TTC549 (cell line): ENCODE data around the gene RPL18A.
"Not testable (repeated sequence)": the region's sequence is repeated elsewhere in the genome, so short reads cannot be mapped to it uniquely, and the experiment has no call there.

ENCODE experiments used
- FAIRE-seq: peaks from 2 replicates; lab custom pipeline; 2012; peaks lifted over from hg19 to GRCh38; lab: Jason Lieb, UNC

The RPL18A gene

DNA sequence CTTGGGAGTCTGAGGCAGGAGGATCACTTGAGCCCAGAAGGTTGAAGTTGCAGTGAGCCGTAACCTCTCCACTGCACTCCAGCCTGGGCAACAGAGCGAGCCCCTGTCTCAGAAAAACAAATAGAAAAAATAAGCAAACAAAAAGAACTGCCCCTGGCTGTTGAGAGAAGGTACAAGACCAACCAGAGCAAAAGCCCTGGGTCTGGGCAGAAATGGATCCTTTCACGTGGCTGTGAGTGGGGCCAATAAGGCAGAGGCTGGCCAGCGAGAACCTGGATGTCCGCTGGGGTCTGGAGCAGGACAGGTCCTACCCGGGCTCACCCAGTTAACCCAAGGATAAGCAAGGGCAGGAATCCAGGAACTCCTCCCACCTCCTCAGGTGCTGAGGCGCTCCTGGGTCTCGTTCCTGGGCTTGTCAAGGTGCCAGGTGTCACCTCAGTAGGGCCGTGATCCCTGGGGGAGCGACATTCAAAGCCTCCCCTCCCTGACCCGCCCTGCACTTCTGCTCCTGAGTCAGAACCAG lies 7.3 kb downstream of the RPL18A start:
- FAIRE-seq = no peak

DNA sequence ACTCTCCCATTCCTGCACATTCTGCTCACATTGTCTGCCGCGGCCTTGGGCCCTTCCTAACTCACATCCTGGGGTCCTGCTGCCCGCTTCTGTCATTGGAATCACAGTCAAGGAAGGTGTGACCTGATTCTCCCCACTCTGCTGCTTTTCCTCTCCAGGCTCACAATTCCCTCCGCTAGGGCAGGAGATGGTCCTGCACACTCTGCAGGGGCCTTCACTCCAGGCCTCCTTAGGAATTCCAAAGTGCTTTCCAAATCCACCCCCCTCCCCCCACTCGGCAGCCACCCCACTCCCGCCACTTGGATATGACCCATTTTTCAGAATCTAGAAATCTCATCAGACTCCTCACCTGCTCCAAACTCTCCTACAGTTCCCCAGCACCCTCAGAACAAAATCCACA lies 9.0 kb downstream of the RPL18A start:
- FAIRE-seq = no peak

DNA sequence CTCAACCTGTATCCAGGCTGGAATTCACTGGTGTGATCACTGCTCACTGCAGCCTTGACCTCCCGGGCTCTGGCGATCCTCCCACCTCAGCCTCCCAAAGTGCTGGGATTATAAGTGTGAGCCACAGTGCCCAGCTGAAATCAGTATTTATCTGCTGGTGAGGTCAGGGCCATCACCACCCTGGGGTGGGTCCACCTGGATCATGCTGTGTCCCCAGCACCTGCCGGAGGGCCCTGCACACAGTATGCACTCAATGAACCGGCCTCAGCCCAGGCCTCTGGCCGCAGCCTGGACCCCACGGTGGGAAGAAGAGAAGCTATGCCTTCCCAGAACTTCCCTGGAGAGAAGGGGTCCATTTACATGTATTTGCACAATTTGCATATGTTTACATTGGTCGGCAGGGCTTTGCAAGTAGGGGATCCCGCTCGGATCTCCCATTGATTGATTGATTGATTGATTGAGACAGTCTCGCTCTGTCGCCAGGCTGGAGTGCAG lies 9.5 kb downstream of the RPL18A start:
- no peak for FAIRE-seq

DNA sequence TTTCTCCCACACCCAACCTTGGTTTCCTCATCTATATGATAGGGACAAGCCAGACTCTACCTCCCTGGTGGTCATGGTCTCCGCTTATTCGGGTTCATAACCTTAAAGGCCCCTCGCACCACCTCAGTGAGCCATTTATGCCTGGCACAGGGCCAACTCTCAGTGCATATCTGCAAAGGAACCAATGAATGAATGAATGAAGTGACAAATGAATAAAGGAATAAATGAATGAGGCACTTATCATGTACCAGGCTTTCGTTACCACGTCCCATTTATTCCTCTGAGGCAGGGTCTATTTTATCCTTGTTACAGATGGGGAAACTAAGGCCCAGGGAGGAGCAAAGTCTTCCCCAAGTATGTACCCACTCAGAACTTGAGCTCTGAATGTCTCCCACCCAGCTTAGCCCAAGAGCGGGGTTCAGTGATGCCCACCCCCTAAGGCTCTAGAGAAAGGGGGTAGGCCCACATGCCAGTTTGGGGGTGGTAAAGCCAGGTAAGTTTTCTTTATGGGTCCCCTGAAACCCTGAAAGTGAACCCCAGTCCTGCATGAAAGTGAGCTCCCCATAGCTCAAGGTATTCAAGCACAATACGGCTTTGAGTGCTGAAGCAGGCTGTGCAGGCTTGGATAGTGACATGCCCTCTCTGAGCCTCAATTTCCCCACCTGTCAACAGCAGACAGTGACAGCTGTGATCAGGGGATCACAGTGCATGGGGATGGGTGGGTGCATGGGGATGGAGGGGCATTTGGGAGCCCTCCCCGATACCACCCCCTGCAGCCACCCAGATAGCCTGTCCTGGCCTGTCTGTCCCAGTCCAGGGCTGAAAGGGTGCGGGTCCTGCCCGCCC lies 11.5 kb downstream of the RPL18A start:
- FAIRE-seq = no peak

DNA sequence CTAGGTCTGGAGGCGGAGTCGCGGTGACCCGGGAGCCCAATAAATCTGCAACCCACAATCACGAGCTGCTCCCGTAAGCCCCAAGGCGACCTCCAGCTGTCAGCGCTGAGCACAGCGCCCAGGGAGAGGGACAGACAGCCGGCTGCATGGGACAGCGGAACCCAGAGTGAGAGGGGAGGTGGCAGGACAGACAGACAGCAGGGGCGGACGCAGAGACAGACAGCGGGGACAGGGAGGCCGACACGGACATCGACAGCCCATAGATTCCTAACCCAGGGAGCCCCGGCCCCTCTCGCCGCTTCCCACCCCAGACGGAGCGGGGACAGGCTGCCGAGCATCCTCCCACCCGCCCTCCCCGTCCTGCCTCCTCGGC lies 12.2 kb downstream of the RPL18A start, which contains the start of gene SLC5A5:
SLC5A5 (plus strand) TSS at position 68 of the 373 bp plus-strand sequence. CDS start 375 bp downstream, outside the sequence.
- no peak for FAIRE-seq

DNA sequence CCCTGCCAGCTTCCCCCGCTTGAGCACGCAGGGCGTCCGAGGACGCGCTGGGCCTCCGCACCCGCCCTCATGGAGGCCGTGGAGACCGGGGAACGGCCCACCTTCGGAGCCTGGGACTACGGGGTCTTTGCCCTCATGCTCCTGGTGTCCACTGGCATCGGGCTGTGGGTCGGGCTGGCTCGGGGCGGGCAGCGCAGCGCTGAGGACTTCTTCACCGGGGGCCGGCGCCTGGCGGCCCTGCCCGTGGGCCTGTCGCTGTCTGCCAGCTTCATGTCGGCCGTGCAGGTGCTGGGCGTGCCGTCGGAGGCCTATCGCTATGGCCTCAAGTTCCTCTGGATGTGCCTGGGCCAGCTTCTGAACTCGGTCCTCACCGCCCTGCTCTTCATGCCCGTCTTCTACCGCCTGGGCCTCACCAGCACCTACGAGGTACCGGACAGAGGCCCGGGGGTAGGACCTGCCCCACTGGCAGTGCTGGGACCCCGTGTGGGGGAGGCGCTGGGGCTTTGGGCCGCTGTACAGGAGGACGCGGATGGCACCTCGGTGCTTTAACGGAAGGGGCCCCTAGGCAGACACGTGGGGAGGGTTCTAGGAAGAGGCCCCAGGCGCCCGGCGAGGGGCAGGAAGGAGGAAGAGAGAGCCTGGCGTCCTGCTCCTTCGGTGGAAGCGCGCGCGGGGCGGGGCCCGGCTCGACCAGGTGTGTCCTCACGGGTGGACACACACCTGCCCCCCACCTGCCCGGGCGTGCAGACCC lies 12.7 kb downstream of the RPL18A start:
- FAIRE-seq = no peak

DNA sequence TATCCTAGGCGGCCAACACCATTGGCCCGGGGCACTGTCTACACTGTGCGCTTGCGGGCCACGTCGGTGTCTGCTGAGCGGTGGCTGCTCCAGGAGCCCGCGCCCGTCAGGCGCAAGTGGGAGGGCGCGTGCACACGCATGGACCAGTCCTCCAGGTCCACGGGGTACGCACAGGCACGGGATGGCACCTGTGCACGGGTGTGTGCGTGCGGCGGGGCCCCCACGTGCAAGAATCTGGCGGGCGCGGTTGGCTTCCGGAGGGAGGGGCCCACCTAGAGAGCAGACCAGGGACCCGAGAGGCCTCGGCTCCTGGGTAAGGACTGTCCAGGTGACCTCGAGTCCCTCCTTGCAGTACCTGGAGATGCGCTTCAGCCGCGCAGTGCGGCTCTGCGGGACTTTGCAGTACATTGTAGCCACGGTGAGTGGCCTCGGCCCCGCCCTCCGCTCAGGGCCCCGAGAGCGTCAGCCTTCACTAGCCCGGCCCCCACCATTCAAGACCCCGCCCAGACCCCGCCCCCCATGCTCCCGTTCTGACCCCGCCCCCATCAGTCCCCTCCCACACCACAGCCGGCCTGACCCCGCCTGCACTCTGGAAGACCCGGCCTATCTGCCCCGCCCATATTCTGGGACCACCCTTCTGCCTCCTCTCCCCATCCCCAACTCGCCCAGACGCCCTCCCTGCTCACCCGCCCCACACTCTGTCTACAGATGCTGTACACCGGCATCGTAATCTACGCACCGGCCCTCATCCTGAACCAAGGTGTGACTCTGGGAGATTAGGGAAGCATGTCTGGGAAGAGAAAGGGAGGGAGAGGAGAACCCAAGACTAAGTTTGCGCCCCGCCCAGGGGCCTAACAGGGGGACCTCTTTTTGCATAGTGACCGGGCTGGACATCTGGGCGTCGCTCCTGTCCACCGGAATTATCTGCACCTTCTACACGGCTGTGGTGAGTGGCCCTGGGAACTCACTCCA lies 14.4 kb downstream of the RPL18A start:
- no peak for FAIRE-seq

DNA sequence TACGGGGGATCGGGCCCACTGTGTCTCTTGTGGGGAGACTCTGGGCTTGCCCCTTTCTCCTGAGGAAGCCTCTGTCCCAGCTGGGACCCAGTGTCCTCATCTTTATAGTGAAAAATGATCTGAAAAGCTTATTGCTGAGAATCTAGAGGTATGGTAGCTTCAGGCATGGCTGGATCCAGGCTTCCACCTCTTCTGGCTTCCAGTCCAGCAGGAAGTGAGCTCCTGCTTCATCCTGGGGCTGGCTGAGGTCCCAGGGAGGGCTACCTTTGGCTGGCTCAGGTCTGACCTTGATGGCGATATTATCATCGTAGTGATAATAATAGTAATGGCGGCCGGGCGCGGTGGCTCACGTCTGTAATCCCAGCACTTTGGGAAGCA lies 15.0 kb downstream of the RPL18A start:
- FAIRE-seq = no peak

DNA sequence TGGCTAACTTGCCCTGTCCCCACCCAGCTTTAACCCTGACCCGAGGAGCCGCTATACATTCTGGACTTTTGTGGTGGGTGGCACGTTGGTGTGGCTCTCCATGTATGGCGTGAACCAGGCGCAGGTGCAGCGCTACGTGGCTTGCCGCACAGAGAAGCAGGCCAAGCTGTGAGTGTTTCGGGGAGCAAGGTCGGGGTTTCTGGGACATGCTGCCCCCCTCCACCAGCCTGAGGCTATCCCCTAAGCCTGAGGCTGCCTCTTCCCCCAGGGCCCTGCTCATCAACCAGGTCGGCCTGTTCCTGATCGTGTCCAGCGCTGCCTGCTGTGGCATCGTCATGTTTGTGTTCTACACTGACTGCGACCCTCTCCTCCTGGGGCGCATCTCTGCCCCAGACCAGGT lies 18.0 kb downstream of the RPL18A start:
- no peak for FAIRE-seq

DNA sequence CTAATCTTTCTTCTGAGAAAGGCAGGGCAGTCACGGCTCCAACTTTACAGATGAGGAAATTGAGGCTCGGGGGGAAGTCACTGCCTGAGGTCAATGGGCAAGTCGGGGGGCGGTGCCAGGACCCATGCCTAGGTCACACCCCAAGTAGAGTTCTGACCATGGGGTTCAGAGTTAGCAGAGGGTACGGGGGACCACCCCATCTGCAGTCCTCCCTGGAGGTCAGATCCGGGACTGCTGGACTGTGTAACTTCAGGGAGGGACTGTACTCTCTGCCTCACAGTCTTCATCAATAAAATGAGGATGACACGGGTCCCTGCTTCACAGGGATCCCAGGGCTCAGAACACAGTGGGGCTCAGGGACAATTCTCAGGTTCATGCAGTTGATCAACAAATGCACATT lies 19.8 kb downstream of the RPL18A start:
- FAIRE-seq = no peak

DNA sequence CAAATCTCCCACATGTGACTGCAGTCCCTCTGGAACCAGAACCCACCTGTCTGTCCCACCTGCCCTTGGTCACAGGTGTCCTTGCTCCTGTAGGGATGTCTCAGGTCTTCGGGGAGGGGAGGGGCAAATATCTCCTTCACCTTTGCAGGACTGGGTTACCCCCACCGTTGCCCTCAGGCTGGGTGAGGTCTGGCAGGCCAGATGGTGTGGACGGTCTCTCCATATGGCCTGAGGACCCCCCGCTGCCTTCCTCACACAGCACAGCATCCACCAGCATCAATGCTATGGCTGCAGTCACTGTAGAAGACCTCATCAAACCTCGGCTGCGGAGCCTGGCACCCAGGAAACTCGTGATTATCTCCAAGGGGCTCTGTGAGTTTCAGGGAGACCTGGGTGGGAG lies 22.0 kb downstream of the RPL18A start:
- no peak for FAIRE-seq

DNA sequence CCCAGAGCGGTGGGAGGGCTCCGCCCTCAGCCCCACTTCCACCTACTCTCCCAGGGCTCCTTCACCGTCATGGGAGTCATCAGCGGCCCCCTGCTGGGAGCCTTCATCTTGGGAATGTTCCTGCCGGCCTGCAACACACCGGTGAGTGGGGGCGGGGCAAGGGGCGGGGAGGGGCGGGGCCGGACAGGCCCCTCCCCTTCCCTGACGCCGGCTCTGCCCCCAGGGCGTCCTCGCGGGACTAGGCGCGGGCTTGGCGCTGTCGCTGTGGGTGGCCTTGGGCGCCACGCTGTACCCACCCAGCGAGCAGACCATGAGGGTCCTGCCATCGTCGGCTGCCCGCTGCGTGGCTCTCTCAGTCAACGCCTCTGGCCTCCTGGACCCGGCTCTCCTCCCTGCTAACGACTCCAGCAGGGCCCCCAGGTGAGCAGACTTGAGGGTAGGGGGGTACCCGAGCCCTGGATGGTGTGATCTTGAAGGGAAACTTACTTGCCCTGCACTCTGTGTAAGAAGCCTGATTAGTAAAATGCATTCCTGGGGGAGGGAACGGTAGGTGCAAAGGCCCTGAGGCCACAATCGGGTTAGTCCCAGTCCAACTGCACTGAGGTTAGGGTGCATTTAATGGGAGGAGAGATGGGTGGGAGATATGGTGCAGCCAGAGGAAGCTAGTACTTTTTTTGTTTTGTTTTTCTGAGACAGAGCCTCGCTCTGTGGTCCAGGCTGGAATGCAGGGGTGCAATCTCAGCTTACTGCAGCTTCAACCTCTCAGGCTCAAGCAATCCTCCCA lies 24.1 kb downstream of the RPL18A start:
- no peak for FAIRE-seq

DNA sequence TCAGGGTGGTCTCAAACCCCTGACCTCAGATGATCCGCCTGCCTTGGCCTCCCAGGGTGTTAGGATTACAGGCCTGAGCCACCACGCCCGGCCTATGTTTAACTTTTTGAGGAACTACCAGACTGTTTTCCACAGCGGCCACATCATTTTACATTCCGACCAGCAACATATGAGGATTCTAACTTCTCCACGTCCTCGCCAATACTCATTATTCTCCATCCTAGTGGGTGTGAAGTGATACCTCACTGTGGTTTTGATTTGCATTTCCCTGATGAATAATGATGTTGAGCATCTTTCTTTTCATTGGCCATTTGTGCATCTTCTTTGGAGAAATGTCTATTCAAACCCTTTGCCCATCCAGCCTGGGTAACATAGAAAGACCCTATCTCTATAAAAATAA lies 26.8 kb downstream of the RPL18A start:
- no peak for FAIRE-seq

DNA sequence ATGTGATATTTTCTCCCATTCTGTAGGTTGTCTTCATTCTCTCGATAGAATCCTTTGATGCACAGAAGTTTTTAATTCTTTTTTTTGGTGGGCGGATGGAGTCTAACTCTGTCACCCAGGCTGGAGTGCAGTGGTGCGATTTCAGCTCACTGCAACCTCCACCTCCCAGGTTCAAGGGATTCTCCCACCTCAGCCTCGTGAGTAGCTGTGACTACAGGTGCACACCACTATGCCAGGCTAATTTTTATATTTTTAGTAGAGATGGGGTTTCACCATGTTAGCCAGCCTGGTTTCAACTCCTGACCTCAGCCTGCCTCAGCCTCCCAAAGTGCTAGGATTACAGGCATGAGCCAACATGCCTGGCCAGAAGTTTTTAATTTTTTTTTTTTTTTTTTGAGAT lies 27.5 kb downstream of the RPL18A start:
- FAIRE-seq = not testable (repeated sequence)

DNA sequence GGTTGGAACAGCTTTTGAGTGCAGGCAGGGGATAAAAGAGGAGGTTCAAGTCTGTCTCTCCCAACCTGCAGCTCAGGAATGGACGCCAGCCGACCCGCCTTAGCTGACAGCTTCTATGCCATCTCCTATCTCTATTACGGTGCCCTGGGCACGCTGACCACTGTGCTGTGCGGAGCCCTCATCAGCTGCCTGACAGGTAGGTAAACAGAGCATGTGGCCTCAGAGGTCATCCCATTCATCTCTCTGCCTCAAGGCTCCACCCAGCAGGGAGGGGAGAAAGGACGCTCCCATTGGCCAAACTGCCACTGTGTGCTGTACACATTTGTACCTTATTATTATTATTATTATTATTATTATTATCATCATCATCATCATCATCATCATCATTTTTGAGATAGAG lies 28.6 kb downstream of the RPL18A start:
- FAIRE-seq = no peak

DNA sequence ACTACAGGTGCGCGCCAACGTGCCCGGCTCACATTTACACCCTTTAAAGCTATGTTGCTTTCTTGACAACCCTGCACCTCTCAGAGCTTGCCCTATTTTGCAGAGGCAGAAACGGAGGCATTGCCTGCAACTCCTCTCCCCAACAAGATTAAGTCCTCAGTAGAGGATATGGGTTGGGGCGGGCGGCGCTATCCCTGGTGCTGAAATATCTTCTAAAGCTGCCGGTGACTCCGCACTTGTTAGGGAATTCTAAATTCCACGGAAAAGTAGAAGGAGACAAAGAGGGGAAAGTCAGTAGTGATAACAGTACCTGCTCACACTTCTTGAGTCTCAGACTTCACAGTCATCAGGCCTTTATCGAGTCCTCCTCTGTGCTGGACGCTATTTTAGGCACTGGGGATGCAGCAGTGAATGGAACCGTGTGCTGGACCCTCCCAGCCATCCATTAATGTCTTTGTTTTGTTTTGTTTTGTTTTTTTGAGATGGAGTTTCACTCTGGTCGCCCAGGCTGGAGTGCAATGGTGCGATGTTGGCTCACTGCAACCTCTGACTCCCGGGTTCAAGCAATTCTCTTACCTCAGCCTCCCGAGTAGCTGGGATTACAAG lies 30.0 kb downstream of the RPL18A start:
- FAIRE-seq = no peak

DNA sequence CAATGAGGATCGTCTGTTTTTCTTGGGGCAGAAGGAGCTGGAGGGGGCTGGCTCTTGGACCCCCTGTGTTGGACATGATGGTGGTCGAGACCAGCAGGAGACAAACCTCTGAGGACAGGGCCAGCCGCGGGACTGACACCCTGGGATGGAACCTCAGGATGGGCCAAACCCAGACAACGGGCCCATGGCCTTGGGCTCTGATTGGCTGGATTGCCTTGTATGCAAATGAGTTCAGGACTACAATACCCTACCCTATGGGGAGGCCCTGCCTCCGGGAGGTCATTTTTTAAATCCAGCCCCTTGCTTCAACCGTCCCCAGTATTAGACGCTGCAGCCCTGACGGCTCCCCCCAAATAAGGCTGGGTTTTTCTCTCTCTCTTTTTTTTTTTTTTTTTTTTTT lies 34.1 kb downstream of the RPL18A start:
- no peak for FAIRE-seq

DNA sequence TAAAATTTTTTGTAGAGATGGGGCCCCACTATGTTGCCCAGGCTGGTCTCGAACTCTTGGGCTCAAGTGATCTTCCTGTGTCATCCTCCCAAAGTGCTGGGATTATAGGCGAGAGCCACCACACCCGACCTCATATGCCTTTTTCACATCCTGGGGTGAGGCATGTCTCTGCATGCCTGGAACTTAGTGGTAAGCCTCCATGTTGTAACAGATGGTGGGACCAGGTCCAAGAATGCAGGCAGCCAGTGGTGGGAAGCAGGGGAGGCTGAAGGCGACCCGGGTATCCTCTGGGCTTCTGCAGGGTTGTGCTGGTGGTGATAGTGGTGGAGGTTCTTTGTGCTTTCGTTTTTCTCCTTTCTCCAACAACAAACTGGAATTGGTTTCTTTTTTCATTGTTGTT lies 43.0 kb downstream of the RPL18A start:
- no peak for FAIRE-seq

DNA sequence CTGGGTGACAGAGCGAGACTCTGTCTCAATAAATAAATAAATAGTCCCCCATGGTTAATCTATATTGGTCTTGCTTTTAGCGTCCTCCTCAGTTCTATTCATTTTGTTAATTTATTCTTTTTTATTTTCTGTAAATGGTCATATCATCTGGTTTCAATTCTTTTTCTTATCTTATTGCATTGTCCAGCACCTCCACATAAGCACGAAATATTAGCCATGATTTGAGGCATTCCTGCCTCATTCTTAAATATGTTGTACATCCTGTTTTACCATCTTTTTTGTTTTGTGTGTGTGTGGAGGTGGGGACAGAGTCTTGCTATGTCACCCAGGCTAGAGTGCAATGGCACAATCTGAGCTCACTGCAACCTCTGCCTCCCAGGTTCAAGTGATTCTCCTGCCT lies 48.5 kb downstream of the RPL18A start:
- FAIRE-seq = no peak

DNA sequence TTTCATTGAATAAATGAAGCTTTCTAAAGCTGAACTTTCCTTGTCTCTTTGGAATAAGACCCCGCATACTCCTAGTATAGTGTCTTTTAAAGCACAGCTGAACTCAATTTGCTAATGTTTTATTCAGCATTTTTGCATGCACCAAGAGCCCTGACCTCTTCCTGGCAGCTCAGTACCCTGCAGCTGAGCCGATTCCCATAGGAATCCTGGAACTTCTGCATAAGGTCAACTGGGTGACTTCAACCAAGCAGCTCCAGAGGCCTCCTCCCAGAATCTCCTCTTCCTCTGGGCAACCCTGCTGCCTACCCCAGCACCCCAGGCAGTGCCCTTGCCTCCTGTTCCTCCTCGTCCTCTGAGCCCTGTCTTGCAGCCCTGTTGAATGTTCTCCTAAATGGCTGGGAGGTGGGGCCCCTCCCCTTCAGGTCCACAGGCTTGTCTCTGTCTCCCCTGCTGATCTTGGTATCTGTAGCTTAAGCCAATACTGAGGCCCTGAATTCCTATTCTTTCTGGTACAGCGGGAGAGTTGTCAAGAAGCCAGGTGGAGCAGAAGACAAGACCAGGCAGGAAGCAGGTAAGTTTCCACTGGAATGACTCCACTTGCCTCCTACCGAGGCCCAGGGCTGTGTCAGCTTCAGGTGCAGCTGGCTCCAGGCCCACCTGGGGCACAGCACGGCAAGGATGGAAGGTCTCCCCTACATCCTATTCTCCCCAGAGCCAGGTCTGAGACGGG lies 49.5 kb downstream of the RPL18A start:
- FAIRE-seq = no peak
